ENCODE results near the gene PTPRN2.

Gene PTPRN2

DNA sequence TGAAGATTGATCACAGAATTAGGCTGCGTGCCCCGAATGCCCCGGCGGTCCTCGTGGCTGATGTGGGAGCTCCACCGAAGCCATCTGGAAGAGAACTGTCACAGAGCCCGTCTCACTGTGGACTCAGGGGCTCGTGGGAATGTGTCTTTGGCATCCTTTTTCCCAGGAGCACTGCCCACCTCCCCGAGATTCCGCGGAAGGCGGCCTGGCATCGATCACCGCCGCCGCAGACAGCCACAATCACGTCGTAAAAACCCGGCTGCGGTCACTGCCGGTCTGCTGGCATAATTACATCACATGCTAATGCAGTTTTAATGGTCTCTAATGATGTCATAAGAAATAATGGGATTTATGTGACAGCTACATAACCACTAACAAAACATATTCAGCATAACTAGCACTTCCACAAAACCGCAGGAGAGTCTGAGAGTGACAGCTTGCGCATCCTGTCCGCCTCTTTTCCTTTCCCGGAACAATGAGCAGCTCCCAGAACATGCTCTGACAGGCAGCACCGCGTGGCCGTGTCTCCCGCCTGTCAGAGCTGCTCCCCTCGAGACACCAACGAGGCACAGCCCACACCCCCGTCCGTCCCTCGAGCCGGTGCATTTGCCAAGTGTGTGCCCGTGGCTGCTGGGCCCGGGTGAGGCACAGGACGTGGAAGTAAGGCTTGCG lies 490.0 kb downstream of the PTPRN2 start:
- DNase-seq: no peak

DNA sequence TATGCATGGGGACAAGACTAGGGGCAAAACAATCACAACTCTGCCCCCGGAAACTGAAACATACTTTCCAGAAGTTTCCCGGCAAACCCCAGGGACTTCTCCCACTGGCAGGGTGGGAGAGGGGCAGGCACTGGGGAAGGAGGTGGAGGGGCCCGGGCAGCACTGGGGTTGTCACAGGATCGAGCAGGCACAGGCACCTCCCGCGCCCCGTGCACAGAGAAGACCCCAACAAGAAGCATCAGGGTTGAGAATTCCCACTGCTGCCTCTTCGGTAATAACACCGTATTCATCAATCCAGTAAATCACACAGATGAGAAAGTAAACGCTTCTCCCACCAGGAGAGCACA lies 490.5 kb downstream of the PTPRN2 start:
- DNase-seq: no peak

DNA sequence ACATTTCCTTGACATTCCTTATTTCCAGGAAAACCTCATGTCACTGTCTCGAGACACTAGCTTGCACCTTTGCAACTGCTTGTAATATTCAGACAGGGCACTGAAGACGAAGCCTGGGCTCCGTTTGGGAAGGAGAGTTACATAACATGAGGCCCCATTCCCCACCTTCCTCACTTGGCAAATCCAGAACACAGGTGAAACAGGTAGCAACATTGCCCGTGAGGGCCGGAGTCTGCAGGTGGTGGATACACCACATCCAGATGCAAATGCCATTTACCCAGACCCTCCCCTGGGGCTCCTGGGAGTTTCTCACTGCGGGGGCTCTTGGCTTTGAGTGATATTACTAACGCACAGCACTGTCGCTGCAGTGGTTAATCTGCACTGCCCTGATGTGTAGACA lies 491.0 kb downstream of the PTPRN2 start:
- no peak for DNase-seq

DNA sequence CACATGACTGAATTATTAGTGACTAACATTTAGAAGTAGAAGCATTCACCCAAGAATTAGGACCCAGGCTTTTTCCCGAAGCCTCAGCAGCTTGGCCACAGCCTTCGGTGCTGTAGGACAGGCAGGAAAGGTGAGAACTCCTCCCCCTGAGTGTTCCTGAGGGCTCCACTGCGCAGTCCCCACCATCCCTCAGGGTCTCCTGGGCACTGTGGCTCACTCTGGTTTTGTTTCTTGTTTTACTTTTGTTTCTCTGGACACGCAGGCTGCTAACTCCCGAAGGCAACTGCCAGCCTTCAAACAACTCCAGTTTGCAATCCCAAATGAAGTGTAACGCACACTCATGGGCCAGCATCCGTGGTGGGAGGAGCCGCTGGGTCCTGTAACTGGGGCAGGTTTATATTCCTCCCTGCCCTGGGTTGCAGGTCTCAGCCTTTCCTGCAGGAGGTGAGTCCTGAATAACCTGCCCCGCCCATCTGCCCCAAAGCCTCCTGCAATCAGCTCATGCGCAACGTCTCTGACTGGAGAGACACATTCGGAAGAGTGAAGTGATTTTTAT lies 492.9 kb downstream of the PTPRN2 start:
- no peak for DNase-seq

DNA sequence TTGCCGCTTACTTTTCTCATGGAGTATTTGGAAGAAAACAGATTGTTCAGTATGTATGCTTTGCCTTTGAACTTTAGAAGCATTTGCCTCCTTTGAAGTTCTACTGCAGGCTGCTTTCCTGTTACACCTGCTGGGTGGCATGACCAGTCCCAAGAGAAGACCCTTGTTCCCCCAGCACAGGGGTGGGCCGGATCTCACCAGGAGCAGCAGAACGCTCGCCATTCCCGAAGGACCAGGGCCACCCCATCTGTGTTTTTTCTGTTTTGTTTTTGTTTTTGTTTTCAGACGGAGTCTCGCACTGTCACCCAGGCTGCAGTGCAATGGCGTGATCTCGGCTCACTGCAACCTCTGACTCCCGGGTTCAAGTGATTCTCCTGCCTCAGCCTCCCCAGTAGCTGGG lies 493.6 kb downstream of the PTPRN2 start:
- DNase-seq: no peak

DNA sequence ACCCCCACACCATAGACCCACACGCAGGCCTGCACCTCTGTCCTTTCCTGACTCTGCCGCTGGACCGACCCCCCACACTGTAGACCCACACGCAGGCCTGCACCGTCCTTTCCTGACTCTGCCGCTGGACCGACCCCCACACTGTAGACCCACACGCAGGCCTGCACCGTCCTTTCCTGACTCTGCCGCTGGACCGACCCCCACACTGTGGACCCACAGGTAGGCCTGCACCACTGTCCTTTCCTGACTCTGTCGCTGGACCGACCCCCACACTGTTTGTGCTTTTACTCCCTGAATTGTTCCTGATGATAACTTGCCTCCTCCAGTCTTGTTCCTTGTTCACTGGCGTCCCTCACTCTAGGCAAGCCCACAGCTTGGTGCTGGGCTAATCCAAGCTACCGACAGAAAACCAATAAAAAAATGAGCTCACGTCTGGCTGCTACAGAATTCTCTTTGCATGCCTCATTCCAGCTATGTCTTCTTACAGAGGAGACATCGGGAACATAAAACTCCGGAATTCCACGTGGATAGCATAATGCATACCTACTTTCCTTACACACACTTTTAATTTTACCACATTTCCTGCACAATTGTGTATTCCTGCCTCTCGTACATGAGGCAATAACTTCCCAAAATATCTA lies 494.3 kb downstream of the PTPRN2 start:
- no peak for DNase-seq

DNA sequence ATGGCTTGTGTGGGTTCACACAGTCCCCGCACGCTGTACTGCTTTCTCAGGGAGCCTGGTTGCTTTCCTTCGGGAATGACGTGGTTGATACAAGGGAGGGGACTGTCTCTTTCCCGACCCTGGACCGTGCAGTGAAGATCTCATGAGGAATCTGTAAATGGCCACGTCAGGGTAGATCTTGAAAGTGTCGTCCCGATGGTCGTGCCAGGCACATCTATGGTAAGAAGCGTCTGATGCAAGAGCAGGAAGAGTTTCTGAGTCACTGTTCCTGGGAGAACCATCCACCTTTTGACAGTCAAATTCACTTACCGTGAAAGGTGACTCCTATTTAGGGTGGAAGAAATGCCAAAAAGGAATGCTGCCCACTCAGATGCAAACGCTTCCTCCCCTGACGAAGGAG lies 500.4 kb downstream of the PTPRN2 start:
- DNase-seq: no peak

DNA sequence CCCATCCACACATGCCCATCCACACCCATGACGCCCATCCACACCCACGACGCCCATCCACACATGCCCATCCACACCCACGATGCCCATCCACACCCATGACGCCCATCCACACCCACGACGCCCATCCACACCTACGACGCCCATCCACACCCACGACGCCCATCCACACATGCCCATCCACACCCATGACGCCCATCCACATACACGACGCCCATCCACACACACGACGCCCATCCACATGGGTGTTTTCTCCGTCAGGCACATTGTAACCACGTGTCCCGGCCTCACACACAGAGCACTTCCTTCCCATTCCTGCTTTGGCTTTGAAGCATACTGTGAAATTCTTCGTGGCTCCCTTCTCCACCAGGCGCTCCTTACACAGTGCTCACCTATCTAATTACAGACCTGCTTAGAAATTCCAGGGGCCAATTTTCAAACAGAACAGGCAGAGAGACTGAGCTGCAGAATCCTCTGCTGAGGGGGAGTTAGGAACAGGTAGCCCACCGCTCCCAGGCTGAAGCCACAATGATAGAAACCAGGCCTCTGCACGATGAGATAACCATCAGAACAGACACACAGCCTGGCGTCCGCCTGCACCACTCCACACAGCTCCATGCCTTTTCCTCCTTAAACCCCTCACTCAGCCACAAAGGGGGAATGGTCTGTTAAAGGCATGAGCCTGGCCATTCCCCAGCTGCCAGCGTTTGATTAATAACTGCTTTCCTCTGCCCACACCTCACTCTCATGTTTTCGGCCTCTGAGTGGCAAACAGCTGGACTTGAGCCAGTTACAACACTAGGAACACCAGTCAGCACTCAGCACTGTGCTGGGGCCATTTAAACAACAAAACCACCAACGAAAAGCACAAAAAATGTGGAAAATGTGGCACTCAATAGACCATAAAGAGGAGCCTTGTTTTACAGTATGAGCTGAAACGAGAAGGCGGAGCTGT lies 501.6 kb downstream of the PTPRN2 start:
- no peak for DNase-seq

DNA sequence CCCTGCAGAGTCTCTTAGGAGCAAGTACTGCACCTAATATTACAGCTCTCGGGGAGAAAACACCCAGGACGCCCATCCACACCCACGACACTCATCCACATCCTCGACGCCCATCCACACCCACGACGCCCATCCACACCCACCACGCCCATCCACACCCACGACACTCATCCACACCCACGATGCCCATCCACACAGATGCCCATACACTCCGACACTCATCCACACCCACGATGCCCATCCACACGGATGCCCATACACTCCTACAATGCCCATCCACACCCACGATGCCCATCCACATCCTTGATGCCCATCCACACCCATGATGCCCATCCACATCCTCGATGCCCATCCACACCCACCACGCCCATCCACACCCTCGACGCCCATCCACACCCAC lies 503.1 kb downstream of the PTPRN2 start:
- no peak for DNase-seq

DNA sequence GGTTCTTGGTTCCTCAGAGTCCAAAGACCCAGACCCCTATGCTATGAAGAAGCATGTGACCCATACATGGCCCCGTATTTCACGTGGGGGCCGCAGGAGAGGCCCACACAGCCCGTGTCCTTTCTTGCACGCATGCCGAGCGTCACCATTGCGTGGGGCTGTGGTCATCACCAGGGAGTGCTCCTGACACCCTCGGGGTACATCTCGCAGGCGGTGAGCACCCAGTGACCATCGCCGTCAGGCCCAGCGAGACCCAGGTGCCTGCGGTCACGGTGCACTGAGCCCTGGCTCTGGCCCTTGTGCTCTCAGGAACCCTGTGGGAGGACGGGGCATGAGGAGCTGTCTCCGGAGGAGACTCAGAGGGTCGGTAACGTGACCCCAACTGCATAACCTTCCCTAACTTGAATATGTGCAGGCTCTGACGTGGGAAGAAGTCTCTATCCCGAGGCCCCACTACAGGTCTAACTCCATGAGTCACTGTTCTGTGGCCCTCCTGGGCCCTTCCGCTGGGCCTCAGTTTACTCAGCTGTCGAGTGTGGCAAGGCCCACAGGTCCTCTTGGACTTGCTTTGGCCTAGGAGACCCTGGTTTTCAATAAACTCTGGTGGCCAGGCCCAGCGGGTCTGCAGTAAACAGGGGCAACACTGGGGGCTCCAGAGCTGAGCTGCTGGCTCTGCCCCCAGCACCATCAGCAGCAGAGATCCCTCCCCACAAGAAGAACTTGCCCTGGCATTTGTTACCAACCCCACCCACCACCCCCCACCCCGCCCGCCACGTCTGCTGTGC lies 503.9 kb downstream of the PTPRN2 start:
- DNase-seq: no peak

DNA sequence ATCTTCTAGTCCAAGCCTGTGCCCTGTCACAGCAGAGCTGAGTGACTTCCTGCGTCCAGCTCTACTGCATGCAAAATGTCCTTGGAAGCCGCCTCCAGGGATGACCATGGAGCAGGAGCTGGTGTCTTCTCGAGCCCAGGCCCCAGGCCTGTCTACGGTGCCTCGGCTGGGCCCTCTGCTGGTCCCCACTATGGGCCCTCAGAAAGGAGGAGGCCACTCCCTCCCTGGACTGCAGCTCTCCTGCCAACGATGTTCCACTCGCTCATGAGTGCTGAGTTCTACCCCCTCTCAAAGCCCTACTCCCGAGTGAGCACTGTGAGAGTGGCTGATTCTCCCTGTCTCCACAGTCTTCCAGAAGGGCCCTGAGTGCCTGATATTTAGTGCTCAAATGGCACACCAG lies 504.9 kb downstream of the PTPRN2 start:
- DNase-seq: no peak

DNA sequence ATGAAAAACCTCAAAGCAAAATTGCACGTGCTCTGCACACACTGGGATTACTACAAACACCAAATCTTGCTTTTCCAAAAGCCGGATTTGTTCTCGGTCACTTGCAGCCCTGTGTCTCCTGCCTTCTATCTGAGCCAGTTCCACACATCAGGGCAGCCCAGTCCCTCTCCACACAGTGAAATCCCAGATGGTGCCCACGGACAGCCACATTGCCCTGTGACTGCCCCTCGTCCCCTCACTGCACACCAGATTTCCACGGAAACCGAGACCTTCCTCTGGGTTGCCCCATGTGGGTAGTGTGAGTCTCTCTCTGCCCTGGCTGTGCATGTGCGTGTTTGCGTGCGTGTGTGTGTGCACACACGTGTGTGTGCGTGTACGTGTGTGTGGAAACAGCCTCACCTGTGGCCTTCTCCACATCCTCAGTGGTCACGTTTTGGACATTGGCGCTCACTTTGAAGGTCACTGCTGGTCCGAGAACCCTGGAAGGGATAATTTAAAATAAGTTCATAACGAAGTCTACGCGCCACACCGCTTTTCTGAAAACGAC lies 506.7 kb downstream of the PTPRN2 start:
- DNase-seq: no peak

DNA sequence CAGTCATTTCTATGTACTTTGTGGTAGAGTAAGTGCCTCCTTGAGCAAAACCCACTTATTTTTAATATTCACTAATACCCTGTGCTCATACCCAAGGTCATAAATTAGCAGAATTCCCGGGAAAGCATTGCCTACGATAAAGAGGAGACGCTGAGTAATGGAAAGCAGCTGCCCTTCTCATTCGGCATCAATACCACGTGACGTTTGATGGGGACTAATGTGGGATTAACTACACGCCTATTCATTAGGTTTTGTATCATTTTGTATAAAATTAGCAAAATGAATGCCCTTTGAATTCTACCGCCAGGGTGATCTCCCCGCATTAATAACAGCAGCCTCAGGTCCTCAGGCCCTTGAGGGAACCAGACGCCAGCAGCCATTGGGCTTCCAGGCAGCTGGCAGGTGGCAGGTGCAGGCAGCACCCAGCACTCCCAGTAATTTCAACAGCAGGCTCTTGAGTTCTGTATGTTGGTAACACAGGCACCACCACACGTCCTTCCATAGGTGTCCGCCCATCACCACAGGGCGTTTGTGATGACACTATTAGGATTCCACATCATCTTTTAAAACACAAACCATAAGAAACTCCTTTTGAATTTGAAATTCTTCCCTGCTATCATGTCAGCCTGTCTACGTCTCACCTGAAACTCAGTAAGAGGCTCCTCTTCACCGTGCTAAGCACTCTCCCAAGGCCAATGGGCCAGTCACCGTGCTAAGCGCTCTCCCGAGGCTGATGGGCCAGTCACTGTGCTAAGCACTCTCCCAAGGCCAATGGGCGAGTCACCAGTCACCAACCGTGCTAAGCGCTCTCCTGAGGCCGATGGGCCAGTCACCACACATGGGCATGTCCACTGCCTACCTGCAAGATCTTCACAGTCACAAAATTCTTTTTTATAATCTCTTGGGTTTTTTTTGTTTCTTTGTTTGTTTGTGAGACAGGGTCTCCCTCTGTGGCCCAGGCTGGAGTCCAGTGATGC lies 509.4 kb downstream of the PTPRN2 start:
- no peak for DNase-seq

DNA sequence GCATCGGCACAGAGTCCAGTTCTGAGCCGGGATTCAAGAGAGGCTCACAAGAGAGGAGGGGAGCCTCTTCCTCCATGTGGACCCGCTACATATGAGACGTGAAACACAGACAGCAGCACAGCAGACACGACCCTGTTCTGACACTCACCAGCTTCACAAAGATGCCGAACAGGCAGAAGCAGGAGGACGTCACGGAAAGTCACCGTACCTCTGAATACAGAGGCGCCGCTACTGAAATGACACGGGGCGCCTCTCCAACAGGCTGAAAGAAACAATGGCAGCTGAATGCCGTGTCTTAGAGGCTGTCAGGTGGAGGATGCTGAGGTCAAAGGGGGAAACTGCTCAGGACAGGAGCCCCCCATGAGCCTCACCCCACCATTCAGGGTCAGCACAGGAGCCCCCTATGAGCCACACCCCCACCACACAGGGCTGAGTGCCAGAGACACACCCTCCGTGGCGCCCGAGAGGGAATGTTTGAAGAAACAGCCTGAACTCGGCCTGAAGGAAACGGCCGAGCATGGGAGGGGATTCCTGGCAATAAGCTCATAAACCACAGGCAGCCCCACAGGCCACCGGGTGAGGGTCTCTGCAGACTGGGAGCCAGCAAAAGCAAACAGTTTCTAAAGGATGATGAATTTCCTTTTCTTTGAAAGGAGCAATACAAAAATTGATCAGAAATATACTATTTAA lies 510.3 kb downstream of the PTPRN2 start:
- DNase-seq: no peak

DNA sequence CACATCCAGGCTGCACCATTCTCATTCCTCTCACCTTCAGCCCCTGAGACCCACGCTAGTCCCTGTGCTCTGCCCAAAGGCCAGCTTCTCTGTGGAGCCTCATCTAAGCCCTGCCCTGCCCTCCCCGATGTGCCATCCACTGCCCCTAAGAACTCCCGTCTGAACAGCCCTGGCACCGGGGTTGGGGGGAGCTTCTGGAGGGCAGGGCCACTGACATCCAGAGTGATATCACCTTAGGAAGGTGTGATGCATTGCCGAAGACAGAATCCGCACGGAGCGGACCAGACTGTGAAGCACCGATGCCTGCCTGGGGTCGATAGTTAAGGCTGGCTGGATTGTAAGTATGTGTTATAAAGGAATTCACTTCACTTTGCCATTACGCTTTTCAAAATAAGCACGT lies 511.0 kb downstream of the PTPRN2 start:
- DNase-seq: no peak

DNA sequence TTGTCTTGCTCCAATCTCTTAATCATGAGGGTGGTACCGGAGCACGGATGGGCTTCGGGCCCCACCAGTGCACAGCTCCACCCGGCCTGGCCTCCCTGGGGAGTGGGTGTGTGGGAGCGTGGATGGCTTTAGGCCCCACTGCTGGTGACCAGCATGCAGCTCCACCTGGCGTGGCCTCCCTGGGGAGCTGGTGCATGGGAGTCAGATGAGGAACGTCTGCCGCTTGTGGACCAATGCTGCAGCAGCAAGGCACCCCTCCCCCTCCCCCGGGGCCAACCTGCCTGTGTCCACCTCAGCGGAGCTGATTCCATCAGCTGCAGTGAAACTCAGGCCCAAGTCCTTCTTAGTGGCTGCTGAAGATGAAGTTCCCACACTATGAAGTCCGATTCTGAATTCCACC lies 511.4 kb downstream of the PTPRN2 start:
- no peak for DNase-seq

DNA sequence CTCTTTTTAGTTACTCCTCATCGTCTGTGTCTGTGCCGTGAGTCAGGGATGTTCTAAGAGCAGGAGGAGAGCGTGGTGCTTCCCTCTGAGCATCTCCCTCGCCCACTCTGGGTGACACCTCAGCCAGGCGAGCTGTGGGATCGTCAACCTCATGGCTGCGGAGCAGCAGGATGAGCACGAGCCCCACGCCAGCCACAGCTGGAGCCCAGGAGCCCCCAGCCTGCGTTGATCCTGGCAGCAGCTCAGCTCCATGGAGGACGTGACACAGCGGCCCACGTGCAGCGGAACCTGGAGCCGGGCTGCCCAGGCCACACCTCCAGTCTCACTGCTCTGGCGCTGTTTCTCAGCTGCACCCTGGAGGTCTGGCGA lies 512.0 kb downstream of the PTPRN2 start:
- no peak for DNase-seq

DNA sequence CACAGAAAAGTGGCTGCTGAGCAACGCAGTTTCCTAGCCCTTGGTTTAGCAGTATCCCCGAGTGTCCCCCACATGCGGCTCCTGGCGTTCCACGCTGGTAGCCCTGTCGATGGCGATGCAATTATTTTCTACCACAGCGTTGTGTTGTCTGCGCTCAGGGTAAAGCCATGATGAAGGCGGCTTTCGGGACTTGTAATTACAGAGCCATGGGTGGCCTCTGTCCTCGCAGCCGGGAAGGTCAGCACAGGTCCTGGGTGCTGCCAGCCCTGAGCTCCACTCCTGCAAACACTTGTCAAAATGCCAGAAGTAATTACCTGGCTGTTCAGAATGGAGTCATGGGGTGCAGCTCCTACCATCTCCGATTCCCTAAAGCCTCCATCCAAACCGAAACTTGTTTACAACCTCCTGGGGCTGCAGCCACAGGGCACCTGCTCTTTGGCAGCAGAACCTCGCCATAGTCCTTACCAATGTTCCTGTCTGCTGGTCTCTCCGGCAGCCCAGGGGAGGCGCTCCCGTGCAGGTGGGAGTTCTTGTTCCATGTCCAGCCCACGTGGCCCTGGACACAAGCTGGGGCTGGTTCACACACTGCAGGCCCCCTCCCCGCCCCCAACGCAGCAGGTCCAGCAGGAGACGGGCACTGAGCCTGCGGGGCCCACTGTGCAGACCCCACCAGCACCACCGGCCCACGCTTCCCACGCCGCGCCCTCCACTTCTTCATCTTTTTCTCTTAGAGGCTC lies 512.6 kb downstream of the PTPRN2 start:
- DNase-seq: no peak

DNA sequence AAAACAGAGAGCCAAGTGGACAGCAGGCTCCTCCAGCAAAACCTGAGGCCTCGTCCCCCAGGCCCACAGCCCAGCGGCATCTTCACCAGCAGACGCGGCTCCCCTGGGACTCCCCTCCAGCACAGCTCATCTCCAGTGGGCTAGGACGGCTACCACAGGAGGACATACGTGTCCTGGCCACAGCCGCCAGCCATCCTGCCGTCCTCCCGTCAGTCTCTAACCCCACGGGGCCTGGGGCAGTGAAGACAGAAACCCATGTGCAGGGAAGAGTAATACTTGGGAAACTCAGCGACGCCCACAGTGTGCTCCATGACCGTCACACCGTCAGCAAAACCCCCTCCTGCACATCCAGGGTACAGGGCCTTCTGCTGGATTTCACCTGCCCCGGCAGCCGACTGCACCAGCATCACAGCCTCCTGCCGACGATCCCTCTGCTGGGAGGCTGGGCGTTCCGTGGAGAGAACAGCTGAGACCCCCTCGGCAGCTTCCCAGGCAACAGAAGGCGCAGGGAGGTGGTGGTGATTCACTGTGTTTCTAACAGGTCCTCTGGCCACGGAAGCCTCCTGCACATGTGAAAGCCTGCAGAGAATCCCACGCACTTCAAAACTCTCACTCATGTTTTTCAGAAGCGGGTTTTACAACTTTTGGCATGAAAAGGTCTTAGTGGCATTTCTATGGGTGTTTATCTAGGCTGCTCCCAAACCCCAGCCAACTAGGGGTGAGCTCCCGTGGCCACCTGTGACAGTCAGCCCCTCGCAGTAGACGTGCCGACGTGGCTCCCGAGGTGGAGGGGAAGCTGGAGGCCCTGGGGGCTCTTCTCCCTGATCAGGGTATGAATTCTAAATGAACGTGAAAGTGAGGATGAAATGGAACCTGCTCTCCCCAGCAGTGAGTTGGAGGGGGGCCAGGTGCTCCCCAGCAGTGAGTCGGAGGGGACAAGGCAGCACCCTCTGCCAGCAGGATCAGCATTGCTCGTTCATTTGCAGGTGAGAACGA lies 513.5 kb downstream of the PTPRN2 start:
- DNase-seq: no peak
